Neural cell (in vitro differentiated cells): Measurements from ENCODE around the gene HORMAD2.

Source experiments
- EP300 ChIP-seq: fragments of 450-650 bp; conservative IDR thresholded peaks from 2 replicates; pipeline ENCODE4 v1.6.1; 2014; ENCODE audit warnings: antibody characterized with exemption, mild to moderate bottlenecking, moderate library complexity; ENCODE audit not compliant: poor library complexity, severe bottlenecking
- EZH2 ChIP-seq: fragments of 200-600, 300-800 bp; shearing (Covaris generic), sonication (generic); IDR thresholded peaks from 2 replicates; pipeline ENCODE4 v1.6.1; 2014; ENCODE audit warnings: antibody characterized with exemption, low read length, borderline replicate concordance, mild to moderate bottlenecking; ENCODE audit not compliant: insufficient read depth, poor library complexity, severe bottlenecking
- MXI1 ChIP-seq: fragments of 450-650 bp; conservative IDR thresholded peaks from 2 replicates; pipeline ENCODE4 v1.6.1; 2014; ENCODE audit warnings: antibody characterized with exemption, mild to moderate bottlenecking; ENCODE audit not compliant: poor library complexity, severe bottlenecking
- POLR2AphosphoS5 ChIP-seq: IDR thresholded peaks from 2 replicates; pipeline ENCODE4 v1.6.1; 2012
- RAD21 ChIP-seq: fragments of 450-650 bp; conservative IDR thresholded peaks from 2 replicates; pipeline ENCODE4 v1.6.1; 2014; ENCODE audit warnings: antibody characterized with exemption, mild to moderate bottlenecking, moderate library complexity
- TF ChIP-seq, protein P1 (sequence below): fragments of 450-650 bp; IDR thresholded peaks from 2 replicates; pipeline ENCODE4 v1.5.1; 2014; ENCODE audit warnings: antibody characterized with exemption, mild to moderate bottlenecking, moderate library complexity; ENCODE audit not compliant: poor library complexity, severe bottlenecking
- TF ChIP-seq, protein P2 (sequence below): IDR thresholded peaks from 2 replicates; pipeline ENCODE4 v1.6.1; 2012; ENCODE audit warnings: borderline replicate concordance

- no peak for TF ChIP-seq EZH2
- no peak for TF ChIP-seq POLR2AphosphoS5
- TF ChIP-seq, protein P1, sequence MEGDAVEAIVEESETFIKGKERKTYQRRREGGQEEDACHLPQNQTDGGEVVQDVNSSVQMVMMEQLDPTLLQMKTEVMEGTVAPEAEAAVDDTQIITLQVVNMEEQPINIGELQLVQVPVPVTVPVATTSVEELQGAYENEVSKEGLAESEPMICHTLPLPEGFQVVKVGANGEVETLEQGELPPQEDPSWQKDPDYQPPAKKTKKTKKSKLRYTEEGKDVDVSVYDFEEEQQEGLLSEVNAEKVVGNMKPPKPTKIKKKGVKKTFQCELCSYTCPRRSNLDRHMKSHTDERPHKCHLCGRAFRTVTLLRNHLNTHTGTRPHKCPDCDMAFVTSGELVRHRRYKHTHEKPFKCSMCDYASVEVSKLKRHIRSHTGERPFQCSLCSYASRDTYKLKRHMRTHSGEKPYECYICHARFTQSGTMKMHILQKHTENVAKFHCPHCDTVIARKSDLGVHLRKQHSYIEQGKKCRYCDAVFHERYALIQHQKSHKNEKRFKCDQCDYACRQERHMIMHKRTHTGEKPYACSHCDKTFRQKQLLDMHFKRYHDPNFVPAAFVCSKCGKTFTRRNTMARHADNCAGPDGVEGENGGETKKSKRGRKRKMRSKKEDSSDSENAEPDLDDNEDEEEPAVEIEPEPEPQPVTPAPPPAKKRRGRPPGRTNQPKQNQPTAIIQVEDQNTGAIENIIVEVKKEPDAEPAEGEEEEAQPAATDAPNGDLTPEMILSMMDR: no peak
- TF ChIP-seq RAD21: no peak
- no peak for TF ChIP-seq MXI1
- TF ChIP-seq, protein P2, sequence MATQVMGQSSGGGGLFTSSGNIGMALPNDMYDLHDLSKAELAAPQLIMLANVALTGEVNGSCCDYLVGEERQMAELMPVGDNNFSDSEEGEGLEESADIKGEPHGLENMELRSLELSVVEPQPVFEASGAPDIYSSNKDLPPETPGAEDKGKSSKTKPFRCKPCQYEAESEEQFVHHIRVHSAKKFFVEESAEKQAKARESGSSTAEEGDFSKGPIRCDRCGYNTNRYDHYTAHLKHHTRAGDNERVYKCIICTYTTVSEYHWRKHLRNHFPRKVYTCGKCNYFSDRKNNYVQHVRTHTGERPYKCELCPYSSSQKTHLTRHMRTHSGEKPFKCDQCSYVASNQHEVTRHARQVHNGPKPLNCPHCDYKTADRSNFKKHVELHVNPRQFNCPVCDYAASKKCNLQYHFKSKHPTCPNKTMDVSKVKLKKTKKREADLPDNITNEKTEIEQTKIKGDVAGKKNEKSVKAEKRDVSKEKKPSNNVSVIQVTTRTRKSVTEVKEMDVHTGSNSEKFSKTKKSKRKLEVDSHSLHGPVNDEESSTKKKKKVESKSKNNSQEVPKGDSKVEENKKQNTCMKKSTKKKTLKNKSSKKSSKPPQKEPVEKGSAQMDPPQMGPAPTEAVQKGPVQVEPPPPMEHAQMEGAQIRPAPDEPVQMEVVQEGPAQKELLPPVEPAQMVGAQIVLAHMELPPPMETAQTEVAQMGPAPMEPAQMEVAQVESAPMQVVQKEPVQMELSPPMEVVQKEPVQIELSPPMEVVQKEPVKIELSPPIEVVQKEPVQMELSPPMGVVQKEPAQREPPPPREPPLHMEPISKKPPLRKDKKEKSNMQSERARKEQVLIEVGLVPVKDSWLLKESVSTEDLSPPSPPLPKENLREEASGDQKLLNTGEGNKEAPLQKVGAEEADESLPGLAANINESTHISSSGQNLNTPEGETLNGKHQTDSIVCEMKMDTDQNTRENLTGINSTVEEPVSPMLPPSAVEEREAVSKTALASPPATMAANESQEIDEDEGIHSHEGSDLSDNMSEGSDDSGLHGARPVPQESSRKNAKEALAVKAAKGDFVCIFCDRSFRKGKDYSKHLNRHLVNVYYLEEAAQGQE: no peak
- no peak for TF ChIP-seq EP300
These were observed 79.5 kb downstream of the HORMAD2 start for GRCh38 chr22:30159561-30160353.
